ENCODE data around the gene F5. TPM values are rescaled to one million over a fixed set of nuclear protein-coding genes. Genes with fewer than 3 reads are reported as not detected.

The F5 gene
- total and polyA plus RNA-seq, 2 of the 13 experiments (the other 11 are each of a cell fraction or from before 2014, with no cell fraction given): 38.3 to 64.0 TPM

DNA sequence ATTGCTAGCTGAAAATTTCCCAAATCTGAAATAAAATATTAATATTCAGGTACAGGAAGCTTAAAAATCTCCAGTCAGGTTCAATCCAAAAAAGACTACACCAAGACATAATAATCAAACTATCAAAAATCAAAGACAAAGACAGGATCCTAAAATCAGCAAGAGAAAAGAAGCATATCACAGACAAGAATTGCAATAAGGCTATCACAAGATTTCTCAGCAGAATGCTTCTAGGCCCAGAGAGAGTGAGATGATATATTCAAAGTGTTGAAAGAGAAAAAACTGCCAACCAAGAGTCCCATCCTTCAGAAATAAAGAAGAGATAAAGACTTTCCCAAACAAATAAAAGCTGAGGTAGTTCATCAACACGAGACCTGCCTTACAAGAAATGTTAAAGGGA lies 48.6 kb upstream of the F5 start (continued):
- TF ChIP-seq, protein P1, sequence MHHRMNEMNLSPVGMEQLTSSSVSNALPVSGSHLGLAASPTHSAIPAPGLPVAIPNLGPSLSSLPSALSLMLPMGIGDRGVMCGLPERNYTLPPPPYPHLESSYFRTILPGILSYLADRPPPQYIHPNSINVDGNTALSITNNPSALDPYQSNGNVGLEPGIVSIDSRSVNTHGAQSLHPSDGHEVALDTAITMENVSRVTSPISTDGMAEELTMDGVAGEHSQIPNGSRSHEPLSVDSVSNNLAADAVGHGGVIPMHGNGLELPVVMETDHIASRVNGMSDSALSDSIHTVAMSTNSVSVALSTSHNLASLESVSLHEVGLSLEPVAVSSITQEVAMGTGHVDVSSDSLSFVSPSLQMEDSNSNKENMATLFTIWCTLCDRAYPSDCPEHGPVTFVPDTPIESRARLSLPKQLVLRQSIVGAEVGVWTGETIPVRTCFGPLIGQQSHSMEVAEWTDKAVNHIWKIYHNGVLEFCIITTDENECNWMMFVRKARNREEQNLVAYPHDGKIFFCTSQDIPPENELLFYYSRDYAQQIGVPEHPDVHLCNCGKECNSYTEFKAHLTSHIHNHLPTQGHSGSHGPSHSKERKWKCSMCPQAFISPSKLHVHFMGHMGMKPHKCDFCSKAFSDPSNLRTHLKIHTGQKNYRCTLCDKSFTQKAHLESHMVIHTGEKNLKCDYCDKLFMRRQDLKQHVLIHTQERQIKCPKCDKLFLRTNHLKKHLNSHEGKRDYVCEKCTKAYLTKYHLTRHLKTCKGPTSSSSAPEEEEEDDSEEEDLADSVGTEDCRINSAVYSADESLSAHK (CRISPR knock-in tag; IDR thresholded peaks at IDR 0.05; ENCODE audit: borderline replicate concordance): no peak
- TF ChIP-seq, protein P2, sequence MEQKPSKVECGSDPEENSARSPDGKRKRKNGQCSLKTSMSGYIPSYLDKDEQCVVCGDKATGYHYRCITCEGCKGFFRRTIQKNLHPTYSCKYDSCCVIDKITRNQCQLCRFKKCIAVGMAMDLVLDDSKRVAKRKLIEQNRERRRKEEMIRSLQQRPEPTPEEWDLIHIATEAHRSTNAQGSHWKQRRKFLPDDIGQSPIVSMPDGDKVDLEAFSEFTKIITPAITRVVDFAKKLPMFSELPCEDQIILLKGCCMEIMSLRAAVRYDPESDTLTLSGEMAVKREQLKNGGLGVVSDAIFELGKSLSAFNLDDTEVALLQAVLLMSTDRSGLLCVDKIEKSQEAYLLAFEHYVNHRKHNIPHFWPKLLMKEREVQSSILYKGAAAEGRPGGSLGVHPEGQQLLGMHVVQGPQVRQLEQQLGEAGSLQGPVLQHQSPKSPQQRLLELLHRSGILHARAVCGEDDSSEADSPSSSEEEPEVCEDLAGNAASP (CRISPR knock-in tag; IDR thresholded peaks at IDR 0.05; ENCODE audit: borderline replicate concordance): no peak
- TF ChIP-seq ZNF20 (CRISPR knock-in tag; IDR thresholded peaks at IDR 0.05) (no peak), ZNF629 (CRISPR knock-in tag; conservative IDR thresholded peaks at IDR 0.05) (no peak), SRSF4 (IDR thresholded peaks at IDR 0.05; ENCODE audit: low read depth, low read length, poor library complexity, severe bottlenecking) (no peak)
- TF ChIP-seq, protein P3, sequence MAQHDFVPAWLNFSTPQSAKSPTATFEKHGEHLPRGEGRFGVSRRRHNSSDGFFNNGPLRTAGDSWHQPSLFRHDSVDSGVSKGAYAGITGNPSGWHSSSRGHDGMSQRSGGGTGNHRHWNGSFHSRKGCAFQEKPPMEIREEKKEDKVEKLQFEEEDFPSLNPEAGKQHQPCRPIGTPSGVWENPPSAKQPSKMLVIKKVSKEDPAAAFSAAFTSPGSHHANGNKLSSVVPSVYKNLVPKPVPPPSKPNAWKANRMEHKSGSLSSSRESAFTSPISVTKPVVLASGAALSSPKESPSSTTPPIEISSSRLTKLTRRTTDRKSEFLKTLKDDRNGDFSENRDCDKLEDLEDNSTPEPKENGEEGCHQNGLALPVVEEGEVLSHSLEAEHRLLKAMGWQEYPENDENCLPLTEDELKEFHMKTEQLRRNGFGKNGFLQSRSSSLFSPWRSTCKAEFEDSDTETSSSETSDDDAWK (CRISPR knock-in tag; IDR thresholded peaks at IDR 0.05): no peak
- TF ChIP-seq, protein P4, sequence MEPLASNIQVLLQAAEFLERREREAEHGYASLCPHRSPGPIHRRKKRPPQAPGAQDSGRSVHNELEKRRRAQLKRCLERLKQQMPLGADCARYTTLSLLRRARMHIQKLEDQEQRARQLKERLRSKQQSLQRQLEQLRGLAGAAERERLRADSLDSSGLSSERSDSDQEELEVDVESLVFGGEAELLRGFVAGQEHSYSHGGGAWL (CRISPR knock-in tag; IDR thresholded peaks at IDR 0.05): no peak

Measured in HepG2 (cell line).